Loucy (cell line): ENCODE data around the gene KDELR3.

Experiments used
- H2AFZ ChIP-seq: fragments of 200-600 bp; sonication (generic); 2 replicates; pipeline ENCODE4 v1.6.0; 2016; ENCODE audit warnings: antibody characterized with exemption, mild to moderate bottlenecking, low read length, moderate library complexity
- H3F3A ChIP-seq: fragments of 200-600 bp; 2 replicates; pipeline ENCODE4 v1.6.0; 2016; ENCODE audit warnings: antibody characterized with exemption, low read depth, mild to moderate bottlenecking
- H3K27me3 ChIP-seq: fragments of 200-600 bp; sonication (generic); 2 replicates; pipeline ENCODE4 v1.6.1; 2014; ENCODE audit warnings: low read length, mild to moderate bottlenecking; ENCODE audit not compliant: insufficient read depth, poor library complexity, severe bottlenecking
- H3K36me3 ChIP-seq: fragments of 200-600 bp; sonication (generic); 2 replicates; pipeline ENCODE4 v1.6.1; 2016; ENCODE audit warnings: low read length; ENCODE audit not compliant: insufficient read depth
- H3K4me1 ChIP-seq: fragments of 200-600 bp; sonication (generic); 2 replicates; pipeline ENCODE4 v1.5.1; 2014; ENCODE audit warnings: low read length, mild to moderate bottlenecking; ENCODE audit not compliant: insufficient read depth, poor library complexity, severe bottlenecking
- H3K4me2 ChIP-seq: fragments of 200-600 bp; sonication (generic); 2 replicates; pipeline ENCODE4 v1.6.0; 2014; ENCODE audit warnings: antibody characterized with exemption, low read length, low read depth, mild to moderate bottlenecking; ENCODE audit not compliant: poor library complexity, severe bottlenecking
- H3K4me3 ChIP-seq: fragments of 200-600 bp; sonication (generic); 2 replicates; pipeline ENCODE4 v1.5.1; 2014; ENCODE audit warnings: low read length, mild to moderate bottlenecking, mixed read lengths; ENCODE audit not compliant: poor library complexity, severe bottlenecking
- H3K79me2 ChIP-seq: fragments of 200-600 bp; sonication (generic); 2 replicates; pipeline ENCODE4 v1.6.1; 2014; ENCODE audit warnings: low read length; ENCODE audit not compliant: insufficient read depth
- H3K9ac ChIP-seq: fragments of 200-600 bp; sonication (generic); 2 replicates; pipeline ENCODE4 v1.6.0; 2014; ENCODE audit warnings: mild to moderate bottlenecking, low read depth, low read length, moderate library complexity; ENCODE audit not compliant: poor library complexity, severe bottlenecking
- H3K9me2 ChIP-seq: fragments of 200-600 bp; sonication (generic); replicated peaks from 2 replicates; pipeline ENCODE4 v1.6.1; 2016; ENCODE audit warnings: low read depth, low read length, mixed read lengths
- H3K9me3 ChIP-seq: fragments of 200-600 bp; sonication (generic); 2 replicates; pipeline ENCODE4 v1.6.1; 2014; ENCODE audit warnings: mild to moderate bottlenecking, antibody characterized with exemption, low read length, low read depth; ENCODE audit not compliant: insufficient read depth
- H4K20me1 ChIP-seq: fragments of 200-600 bp; sonication (generic); 2 replicates; pipeline ENCODE4 v1.6.0; 2014; ENCODE audit warnings: antibody characterized with exemption, low read length, mild to moderate bottlenecking; ENCODE audit not compliant: insufficient read depth, poor library complexity, severe bottlenecking
- EZH2phosphoT487 ChIP-seq: fragments of 200-600 bp; IDR thresholded peaks from 2 replicates; pipeline ENCODE4 v1.6.1; 2018; ENCODE audit warnings: antibody characterized with exemption, mild to moderate bottlenecking, moderate library complexity, borderline replicate concordance
- TF ChIP-seq, protein P1 (sequence below): fragments of 200-600 bp; sonication (generic); conservative IDR thresholded peaks from 2 replicates; pipeline ENCODE4 v1.5.1; 2014; ENCODE audit warnings: mild to moderate bottlenecking, antibody characterized with exemption, low read length

KDELR3 gene

GRCh38 chr22:38487946-38488345 lies 20.1 kb downstream of the KDELR3 start:
- Histone ChIP-seq H3K4me2 (no peak overlapping the region), H3K36me3 (peaks cover 88% of the 10 kb centered on the region), H3F3A (peaks cover 9% of the 10 kb centered on the region), H2AFZ (no peak overlapping the region), H3K79me2 (peaks cover 16% of the 10 kb centered on the region; the same call in 1 of the 2 replicates), H3K9me2 (no peaks in the 10 kb centered on the region), H3K4me1 (peaks cover 13% of the 10 kb centered on the region), H3K4me3 (no peak overlapping the region), H3K27me3 (no peaks in the 10 kb centered on the region), H3K9ac (no peak overlapping the region), H4K20me1 (peaks cover 50% of the 10 kb centered on the region), H3K9me3 (no peaks in the 10 kb centered on the region)
- no peak for TF ChIP-seq EZH2phosphoT487
- TF ChIP-seq, protein P1, sequence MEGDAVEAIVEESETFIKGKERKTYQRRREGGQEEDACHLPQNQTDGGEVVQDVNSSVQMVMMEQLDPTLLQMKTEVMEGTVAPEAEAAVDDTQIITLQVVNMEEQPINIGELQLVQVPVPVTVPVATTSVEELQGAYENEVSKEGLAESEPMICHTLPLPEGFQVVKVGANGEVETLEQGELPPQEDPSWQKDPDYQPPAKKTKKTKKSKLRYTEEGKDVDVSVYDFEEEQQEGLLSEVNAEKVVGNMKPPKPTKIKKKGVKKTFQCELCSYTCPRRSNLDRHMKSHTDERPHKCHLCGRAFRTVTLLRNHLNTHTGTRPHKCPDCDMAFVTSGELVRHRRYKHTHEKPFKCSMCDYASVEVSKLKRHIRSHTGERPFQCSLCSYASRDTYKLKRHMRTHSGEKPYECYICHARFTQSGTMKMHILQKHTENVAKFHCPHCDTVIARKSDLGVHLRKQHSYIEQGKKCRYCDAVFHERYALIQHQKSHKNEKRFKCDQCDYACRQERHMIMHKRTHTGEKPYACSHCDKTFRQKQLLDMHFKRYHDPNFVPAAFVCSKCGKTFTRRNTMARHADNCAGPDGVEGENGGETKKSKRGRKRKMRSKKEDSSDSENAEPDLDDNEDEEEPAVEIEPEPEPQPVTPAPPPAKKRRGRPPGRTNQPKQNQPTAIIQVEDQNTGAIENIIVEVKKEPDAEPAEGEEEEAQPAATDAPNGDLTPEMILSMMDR, result no peak

- H3K79me2 ChIP-seq, result peaks cover 28% of the 10 kb centered on the region
Measured at GRCh38 chr22:38489142-38489541, 21.2 kb downstream of the KDELR3 start.

DNA sequence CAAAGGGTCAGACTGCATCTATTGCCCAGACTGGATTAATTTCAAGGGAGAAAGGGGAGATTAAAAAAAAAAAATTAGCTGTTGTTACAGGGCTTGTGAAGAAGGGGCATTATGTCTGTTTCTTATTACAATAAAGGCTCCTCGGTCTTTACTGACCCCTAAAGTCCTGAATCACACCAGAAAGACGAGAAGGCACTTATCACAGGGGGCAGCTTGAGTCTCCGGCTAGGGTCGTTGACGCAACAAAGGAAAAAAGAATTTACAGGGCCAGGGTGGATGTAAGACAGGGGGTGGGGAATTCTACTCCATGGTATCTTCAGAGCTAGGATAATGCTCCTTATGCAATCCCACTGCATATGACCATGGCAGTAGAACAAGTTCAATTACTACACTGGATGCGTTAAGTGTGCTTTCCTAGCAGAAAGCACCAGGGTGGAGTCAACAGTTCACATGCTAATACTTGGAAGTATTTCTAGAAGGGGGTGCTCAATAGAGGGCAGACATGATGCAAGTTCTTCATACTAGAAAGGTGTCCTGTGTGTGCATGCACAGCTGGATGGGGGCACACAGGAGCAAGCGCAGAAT lies 21.8 kb downstream of the KDELR3 start:
- Histone ChIP-seq H4K20me1 (peaks cover 67% of the 10 kb centered on the region), H3K9me2 (no peaks in the 10 kb centered on the region), H3K36me3 (peaks cover 88% of the 10 kb centered on the region), H3K79me2 (peaks cover 33% of the 10 kb centered on the region), H3K4me2 (no peak overlapping the region), H3K4me3 (no peak overlapping the region), H3K9ac (no peak overlapping the region), H3K27me3 (no peaks in the 10 kb centered on the region), H3K9me3 (no peaks in the 10 kb centered on the region), H2AFZ (no peak overlapping the region), H3F3A (peaks cover 9% of the 10 kb centered on the region), H3K4me1 (peaks cover 16% of the 10 kb centered on the region)
- TF ChIP-seq, protein P1, result no peak

More at GRCh38 chr22:38489142-38489541, 21.2 kb downstream of the KDELR3 start:
- peaks cover 62% of the 10 kb centered on the region for H4K20me1 ChIP-seq
- H3K36me3 ChIP-seq, result peaks cover 88% of the 10 kb centered on the region
- TF ChIP-seq EZH2phosphoT487, result no peak
- TF ChIP-seq, protein P1, result no peak
- no peak overlapping the region for H3K4me3 ChIP-seq
- no peak overlapping the region for H2AFZ ChIP-seq
- peaks cover 13% of the 10 kb centered on the region for H3K4me1 ChIP-seq
- no peaks in the 10 kb centered on the region for H3K9me2 ChIP-seq
- no peaks in the 10 kb centered on the region for H3K27me3 ChIP-seq
- no peak overlapping the region for H3K9ac ChIP-seq
- H3F3A ChIP-seq, result peaks cover 9% of the 10 kb centered on the region
- H3K9me3 ChIP-seq, result no peaks in the 10 kb centered on the region
- H3K4me2 ChIP-seq, result no peak overlapping the region
